Testis (tissue), 3 donors: ENCODE data around the gene NEK5. TPM values are rescaled to one million over a fixed set of nuclear protein-coding genes. Genes with fewer than 3 reads are reported as not detected.

Experiments
- DNase-seq: peaks from one replicate; pipeline ENCODE4 v3.0.0-alpha.2; 2019
- H3K27ac ChIP-seq, 2 donors: fragments of 200-600 bp; sonication (generic); one replicate each; pipeline ENCODE4 v1.5.1; 2019
- H3K27me3 ChIP-seq: fragments of 200-600 bp; sonication (generic); one replicate; pipeline ENCODE4 v1.5.1; 2019
- H3K36me3 ChIP-seq: fragments of 200-600 bp; sonication (generic); one replicate; pipeline ENCODE4 v1.5.1; 2017; ENCODE audit warnings: low read depth; ENCODE audit errors: missing control alignments
- H3K4me1 ChIP-seq: fragments of 200-600 bp; sonication (generic); one replicate; pipeline ENCODE4 v1.5.1; 2019
- H3K4me3 ChIP-seq, 2 donors: fragments of 200-600 bp; sonication (generic); one replicate each; pipeline ENCODE4 v1.5.1; 2017 to 2019
- H3K9me3 ChIP-seq: fragments of 200-600 bp; sonication (generic); one replicate; pipeline ENCODE4 v1.5.1; 2017
- CTCF ChIP-seq, 3 experiments: fragments of 450-650 bp in 2 of 3; fragments of 200-600 bp in 1 of 3; sonication (generic) in 1 of 3; IDR thresholded peaks; one replicate each; pipeline ENCODE4 v1.5.1; 2016 to 2019; ENCODE audit warnings: antibody characterized with exemption in 3 of 3, mild to moderate bottlenecking in 2 of 3, moderate library complexity in 1 of 3
- POLR2A ChIP-seq: fragments of 450-650 bp; IDR thresholded peaks from one replicate; pipeline ENCODE4 v1.6.1; 2017; ENCODE audit warnings: antibody characterized with exemption, mild to moderate bottlenecking, moderate library complexity
- WGBS, 2 donors: methylation state at CpG; one replicate each; pipeline ENCODE4 v1.1.5; 2018; 5-methylcytosine and 5-hydroxymethylcytosine counted together
- intact Hi-C: fragments of 100-400 bp; cut with DNase I; formaldehyde crosslinking; loops from one replicate; pipeline ENCODE4 v1.15.1; 2023; ENCODE audit warnings: low total_unique reads
- polyA plus RNA-seq: library from polyadenylated mRNA; stranded (reverse); fragments of 350-450 nt; fragmentation: Illumina TruSeq; extraction: RNeasy Lipid Tissue Mini Kit (QIAGEN cat#74804); gene quantifications from one replicate; pipeline ENCODE4 v1.2.3, GENCODE V29; 2014; ENCODE audit warnings: low read depth, low replicate concordance; ENCODE audit not compliant: insufficient read depth
- total RNA-seq, 2 donors: library from RNA; depleted of rRNA; stranded (reverse); fragments of >200 nt; gene quantifications; one replicate each; pipeline ENCODE4 v1.2.3, GENCODE V29; 2016

NEK5 gene
- total and polyA plus RNA-seq, 3 donors from 2014 or later = 9.2 to 17.3 (median 9.5) TPM

DNA sequence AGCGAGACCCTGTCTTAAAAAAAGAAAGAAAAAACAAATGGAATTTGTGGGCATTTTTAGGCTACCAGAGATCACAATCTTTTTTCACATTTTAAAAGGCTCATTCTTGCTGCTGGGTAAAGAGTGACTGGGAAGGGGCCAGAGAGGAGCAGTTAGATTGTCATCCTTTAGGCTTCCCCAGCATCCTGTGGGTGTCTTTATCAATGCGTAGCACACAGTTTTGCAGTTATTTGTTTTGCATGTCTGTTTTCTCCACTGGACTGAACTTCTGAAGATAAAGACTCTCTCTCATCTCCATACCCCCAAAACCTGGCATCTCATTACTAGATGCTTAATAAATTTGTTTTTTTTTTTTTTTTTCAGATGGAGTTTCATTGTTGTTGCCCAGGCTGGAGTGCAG, 106.5 kb downstream of the NEK5 start:
- TF ChIP-seq POLR2A (no peak), CTCF (IDR thresholded peaks at IDR 0.05) (no peak)
- intact Hi-C loops = no loop called here
- Histone ChIP-seq H3K4me1 (no peaks in the 10 kb centered on the region), H3K36me3 (no peaks in the 10 kb centered on the region), H3K9me3 (no peaks in the 10 kb centered on the region), H3K27me3 (no peaks in the 10 kb centered on the region), H3K27ac (no peak overlapping the region), H3K4me3 (no peak overlapping the region)
- no peak for DNase-seq
- WGBS, 2 donors = 93 to 96% methylated on average over 2 of the region's 2 CpGs

DNA sequence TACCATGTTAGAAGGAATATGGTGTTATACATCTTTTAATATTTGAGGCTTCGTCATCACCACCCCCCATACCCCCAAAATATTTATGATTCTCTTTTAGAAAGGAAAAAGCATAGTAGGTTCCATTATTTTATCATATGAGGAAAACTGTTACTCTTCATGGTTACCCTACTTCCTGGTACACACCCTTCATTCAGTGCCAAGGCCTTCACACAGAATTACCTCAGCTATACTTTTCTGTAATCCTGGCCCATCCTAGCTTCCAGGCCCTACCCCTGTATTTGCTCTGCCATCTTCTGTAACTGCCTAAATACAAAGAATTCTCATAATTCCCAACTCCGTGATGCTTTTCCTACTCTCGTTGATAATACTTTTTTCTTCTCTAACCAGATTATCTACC, 108.7 kb downstream of the NEK5 start:
- no peak overlapping the region for H3K4me3 ChIP-seq
- no peaks in the 10 kb centered on the region for H3K36me3 ChIP-seq
- no peaks in the 10 kb centered on the region for H3K9me3 ChIP-seq
- H3K27me3 ChIP-seq = no peaks in the 10 kb centered on the region
- H3K4me1 ChIP-seq = no peaks in the 10 kb centered on the region
- intact Hi-C loops = no loop called here
- no peak overlapping the region for H3K27ac ChIP-seq
- DNase-seq = no peak
- WGBS, 2 donors = 94 to 97% methylated on average over 3 of the region's 3 CpGs
- TF ChIP-seq POLR2A (no peak), CTCF (IDR thresholded peaks at IDR 0.05) (no peak)

- Histone ChIP-seq H3K4me1 (no peaks in the 10 kb centered on the region), H3K4me3 (no peak overlapping the region), H3K27me3 (no peaks in the 10 kb centered on the region), H3K27ac (no peak overlapping the region), H3K36me3 (no peaks in the 10 kb centered on the region), H3K9me3 (no peaks in the 10 kb centered on the region)
- no peak for TF ChIP-seq CTCF (IDR thresholded peaks at IDR 0.05)
- TF ChIP-seq POLR2A = no peak
- DNase-seq = no peak
- intact Hi-C loops = no loop called here
- 89 to 98% methylated on average over 3 of the region's 3 CpGs for WGBS, 2 donors
Observed at GRCh38 chr13:52016296-52016695, 112.6 kb downstream of the NEK5 start.

GRCh38 chr13:52012512-52012836, 116.4 kb downstream of the NEK5 start:
- WGBS, 2 donors = 0 to 2% methylated on average over 8 of the region's 8 CpGs
- intact Hi-C loops = no loop called here
- H3K4me3 ChIP-seq = peak overlapping the region; percentile 90 to 97

DNA sequence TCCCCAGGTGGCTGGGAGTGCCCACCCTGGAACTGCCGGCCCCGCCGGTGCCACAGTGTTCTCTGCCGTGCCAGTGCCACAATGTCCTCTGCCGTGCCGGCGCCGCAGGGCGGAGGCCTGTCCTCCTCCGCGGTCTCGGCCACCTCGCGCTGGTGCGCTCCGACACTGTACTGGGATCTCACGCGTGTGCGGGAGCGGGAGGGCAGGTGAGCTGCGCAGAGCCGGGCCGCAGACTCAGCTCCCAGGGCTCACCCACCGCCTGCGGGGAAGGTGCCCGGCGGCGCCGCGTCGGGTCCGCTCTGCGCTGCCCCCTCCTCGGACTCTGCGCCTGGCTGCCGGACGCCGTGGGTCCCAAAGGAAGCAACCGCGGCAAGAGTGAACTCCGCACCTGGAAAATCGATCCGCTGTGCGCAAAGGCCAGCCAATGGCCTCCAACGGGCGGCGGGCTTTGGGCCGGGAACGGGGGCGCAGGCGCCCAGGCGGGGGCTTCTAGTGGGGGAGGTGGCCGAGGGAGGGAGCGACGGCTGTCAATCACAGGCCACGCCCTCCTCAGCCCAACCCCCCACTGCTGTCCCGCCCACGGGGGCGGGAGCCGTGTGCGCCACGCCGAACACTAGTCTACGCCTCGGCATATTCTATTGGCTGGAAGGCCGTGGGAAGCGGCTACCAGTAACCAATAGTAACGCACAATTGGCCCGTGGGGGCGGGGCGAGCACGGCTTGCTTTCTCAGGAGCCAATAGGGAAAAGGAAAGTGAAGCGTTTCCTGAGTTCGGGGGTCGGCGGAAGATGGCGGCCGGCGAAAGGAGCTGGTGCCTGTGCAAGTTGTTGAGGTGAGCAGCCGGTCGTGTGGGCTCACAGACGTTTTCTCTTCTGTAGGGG, 117.0 kb downstream of the NEK5 start, which contains the start of gene ALG11:
TSS of gene ALG11 (plus strand) at position 767 of the 880 bp plus-strand sequence. CDS start at position 788, 21 bp downstream.
- intact Hi-C loops = no loop called here
- TF ChIP-seq CTCF (IDR thresholded peaks at IDR 0.05) = no peak
- no peaks in the 10 kb centered on the region for H3K27me3 ChIP-seq
- peaks cover 5% of the 10 kb centered on the region for H3K4me1 ChIP-seq
- H3K4me3 ChIP-seq = peak within 1 kb of the TSS; percentile 90 to 97
- H3K36me3 ChIP-seq = no peaks in the 10 kb centered on the region
- WGBS, 2 donors = 0% methylated on average over 33 to 62 of the region's 82 CpGs
- H3K9me3 ChIP-seq = no peaks in the 10 kb centered on the region
- DNase-seq = peak; percentile 100
- H3K27ac ChIP-seq = peak within 1 kb of the TSS; percentile 51 to 85

More at GRCh38 chr13:52012512-52012836, 116.4 kb downstream of the NEK5 start:
- Histone ChIP-seq H3K9me3 (no peaks in the 10 kb centered on the region), H3K4me1 (peaks cover 5% of the 10 kb centered on the region), H3K27ac (peak overlapping the region; percentile 51 to 85), H3K27me3 (no peaks in the 10 kb centered on the region), H3K36me3 (no peaks in the 10 kb centered on the region)
- no peak for TF ChIP-seq POLR2A
- no peak for DNase-seq
